Kidney (tissue), 14 donors: ENCODE measurements around the gene TCF25. TPM values are rescaled to one million over a fixed set of nuclear protein-coding genes. Genes with fewer than 3 reads are reported as not detected.

Experiments
- DNase-seq, 5 donors: peaks; one replicate each; pipeline ENCODE4 v3.0.0-alpha.2; 2013 to 2020
- FAIRE-seq: peaks from 2 replicates; lab custom pipeline; 2012; peaks lifted over from hg19 to GRCh38; lab: Jason Lieb, UNC
- H3K27ac ChIP-seq, 2 donors: one replicate each; pipeline ENCODE4 v1.7.0; 2013; ENCODE audit warnings: low read depth in 2 of 2, low read length in 2 of 2, inconsistent platforms in 1 of 2
- H3K27me3 ChIP-seq: one replicate; pipeline ENCODE4 v1.7.1; 2013; ENCODE audit warnings: low read length, inconsistent platforms; ENCODE audit not compliant: control insufficient read depth, insufficient read depth
- H3K36me3 ChIP-seq, 3 donors: one replicate each; pipeline versions ENCODE4 v1.7.0 to v1.7.1; 2013; ENCODE audit warnings: low read length in 3 of 3, control low read depth in 1 of 3, inconsistent platforms in 1 of 3; ENCODE audit not compliant: insufficient read depth in 3 of 3, control insufficient read depth in 2 of 3
- H3K4me1 ChIP-seq, 3 donors: one replicate each; pipeline versions ENCODE4 v1.7.0 to v1.7.1; 2013; ENCODE audit warnings: low read length in 3 of 3, inconsistent platforms in 1 of 3, low read depth in 1 of 3; ENCODE audit not compliant: control insufficient read depth in 2 of 3, insufficient read depth in 2 of 3
- H3K4me3 ChIP-seq, 3 donors: one replicate each; pipeline versions ENCODE4 v1.7.0 to v1.8.1; 2013; ENCODE audit warnings: low read length in 3 of 3, control low read depth in 1 of 3, inconsistent platforms in 1 of 3
- H3K9ac ChIP-seq, 3 donors: one replicate each; pipeline versions ENCODE4 v1.7.0 to v1.7.1; 2013; ENCODE audit warnings: low read length in 3 of 3, control low read depth in 1 of 3, inconsistent platforms in 1 of 3
- H3K9me3 ChIP-seq, 3 donors: one replicate each; pipeline versions ENCODE4 v1.7.0 to v1.7.1; 2013; ENCODE audit warnings: low read length in 3 of 3, control low read depth in 1 of 3, inconsistent platforms in 1 of 3; ENCODE audit not compliant: control insufficient read depth in 2 of 3, insufficient read depth in 1 of 3
- CTCF ChIP-seq: IDR thresholded peaks from 3 replicates; pipeline ENCODE4 v1.5.1; 2012; ENCODE audit warnings: mild to moderate bottlenecking, moderate library complexity, borderline replicate concordance; ENCODE audit not compliant: insufficient read depth; ENCODE audit errors: extremely low read depth
- intact Hi-C: fragments of 100-400 bp; cut with DNase I; formaldehyde crosslinking; loops from one replicate; pipeline ENCODE4 v1.11.1; 2022
- polyA plus RNA-seq: library from polyadenylated mRNA; stranded (reverse); fragments of 350-450 nt; fragmentation: Illumina TruSeq; extraction: RNeasy Lipid Tissue Mini Kit (QIAGEN cat#74804); gene quantifications from one replicate; pipeline ENCODE4 v1.2.3, GENCODE V29; 2014; ENCODE audit warnings: low read depth, low replicate concordance; ENCODE audit not compliant: insufficient read depth
- total RNA-seq: library from RNA; stranded (reverse); fragmentation: NEBNext Ultra II Directional; extraction: Animal tissue kit (Norgen Biotek cat#: 25700); gene quantifications from one replicate; pipeline ENCODE4 v1.2.1, GENCODE V29; 2021
- donor health status: control.
- donor health status: control.
- donor health status: control.
- donor health status: control.
- donor health status: control.
- donor health status: DM: yes; HTN: yes; CAD: no.
- donor health status: Normal renal cell carcinoma (clear cell type).

The TCF25 gene
- total and polyA plus RNA-seq, 2 donors from 2014 or later = 157 to 209 TPM

DNA sequence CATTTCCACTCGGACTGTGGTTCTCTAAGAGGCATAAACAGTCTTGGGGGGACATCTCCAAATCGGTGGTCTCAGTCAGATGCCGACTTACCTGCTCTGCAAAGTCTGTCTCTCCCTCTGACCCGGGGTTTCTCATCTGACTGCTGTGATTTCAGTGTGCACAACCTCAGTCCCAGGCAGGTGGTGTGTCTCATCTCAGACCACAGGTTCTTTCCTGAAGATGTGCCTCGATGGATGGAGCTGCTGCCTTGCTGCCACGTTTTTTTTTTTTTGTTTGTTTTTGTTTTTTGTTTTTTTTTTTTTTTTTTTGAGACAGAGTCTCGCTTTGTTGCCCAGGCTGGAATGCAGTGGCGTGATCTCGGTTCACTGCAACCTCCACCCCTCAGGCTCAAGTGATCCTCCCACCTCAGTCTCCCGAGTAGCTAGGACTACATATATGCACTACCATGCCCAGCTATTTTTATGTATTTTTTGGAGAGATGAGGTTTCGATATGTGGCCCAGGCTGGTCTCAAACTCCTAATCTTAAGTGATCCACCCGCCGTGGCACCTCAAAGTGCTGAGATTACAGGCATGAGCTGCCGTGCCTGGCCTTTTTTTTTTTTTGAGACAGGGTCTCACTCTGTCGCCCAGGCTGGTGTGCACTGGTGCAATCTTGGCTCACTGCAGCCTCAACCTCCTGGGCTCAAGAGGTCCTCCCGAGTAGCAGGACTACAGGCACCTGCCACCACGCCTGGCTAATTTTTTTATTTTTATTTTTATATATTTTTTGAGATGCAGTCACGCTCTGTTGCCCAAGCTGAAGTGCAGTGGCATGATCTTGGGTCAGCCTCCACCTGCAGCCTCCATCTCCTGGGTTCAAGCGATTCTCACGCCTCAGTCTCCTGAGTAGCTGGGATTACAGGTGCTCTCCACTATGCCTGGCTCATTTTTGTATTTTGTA, 29.7 kb upstream of the TCF25 start:
- Histone ChIP-seq H3K36me3 (no peaks in the 10 kb centered on the region), H3K4me1 (peaks cover 0 to 3% (median 0%) of the 10 kb centered on the region in 3 donors), H3K4me3 (no peak overlapping the region), H3K27me3 (no peaks in the 10 kb centered on the region), H3K9me3 (no peaks in the 10 kb centered on the region), H3K27ac (no peak overlapping the region), H3K9ac (no peak overlapping the region)
- no peak for TF ChIP-seq CTCF
- DNase-seq (no peak), FAIRE-seq (no peak)
- intact Hi-C loops = no loop called here

- Histone ChIP-seq H3K9me3 (no peaks in the 10 kb centered on the region), H3K4me1 (peaks cover 0 to 3% (median 0%) of the 10 kb centered on the region in 3 donors), H3K9ac (no peak overlapping the region), H3K36me3 (no peaks in the 10 kb centered on the region), H3K27me3 (no peaks in the 10 kb centered on the region), H3K27ac (no peak overlapping the region), H3K4me3 (no peak overlapping the region)
- FAIRE-seq (no peak), DNase-seq (no peak)
- no peak for TF ChIP-seq CTCF
- intact Hi-C loops = no loop called here
Observed at GRCh38 chr16:89844739-89845339, 28.6 kb upstream of the TCF25 start.

DNA sequence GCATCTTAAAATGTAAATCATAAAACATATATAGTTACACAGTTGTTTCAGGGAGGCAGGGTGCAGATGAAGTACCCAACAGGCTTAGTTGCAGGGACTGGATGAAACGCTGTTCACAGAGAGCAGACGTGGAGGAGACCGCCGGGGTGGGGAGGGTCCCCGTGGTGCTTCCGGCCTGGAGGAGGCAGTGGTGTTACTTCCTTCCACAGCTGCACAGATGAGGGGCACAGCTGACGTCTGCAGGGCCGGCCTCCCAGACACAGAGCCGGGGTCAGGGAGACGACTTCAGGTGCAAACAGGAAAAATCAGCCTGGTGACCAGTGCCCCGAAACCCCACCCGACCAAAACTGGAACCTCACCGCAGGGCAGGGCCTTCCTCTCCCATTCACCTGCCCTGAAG, 28.0 kb upstream of the TCF25 start:
- FAIRE-seq = no peak
- intact Hi-C loops = no loop called here

More for the DNA sequence above, 28.0 kb upstream of the TCF25 start:
- Histone ChIP-seq H3K4me3 (no peak overlapping the region), H3K36me3 (no peaks in the 10 kb centered on the region), H3K9ac (no peak overlapping the region), H3K27ac (no peak overlapping the region), H3K9me3 (no peaks in the 10 kb centered on the region), H3K27me3 (no peaks in the 10 kb centered on the region), H3K4me1 (peaks cover 0 to 3% (median 0%) of the 10 kb centered on the region in 3 donors)
- TF ChIP-seq CTCF = no peak
- no peak for DNase-seq
